MCF 10A (cell line): ENCODE data around the gene ACSL6. TPM values are rescaled to one million over a fixed set of nuclear protein-coding genes. Genes with fewer than 3 reads are reported as not detected.

ENCODE experiments used
- BruUV-seq: library from RNA; stranded (reverse); fragments of 400-500 nt; replicated peaks from 2 replicates; lab custom pipeline; 2021; lab: Mats Ljungman, UMichigan
- CTCF ChIA-PET: fragments of 300-600 bp; sonication (Branson Sonifier 250); formaldehyde crosslinking; extraction: SDS; loops from one replicate; lab custom pipeline; 2021; ENCODE audit warnings: antibody characterized with exemption, inconsistent platforms; lab: Yijun Ruan, JAX
- POLR2A ChIA-PET: fragments of 300-600, 350-650 bp; sonication (Branson Sonifier 250); formaldehyde crosslinking; extraction: SDS; loops from one replicate; lab custom pipeline; 2020; ENCODE audit warnings: antibody characterized with exemption, inconsistent platforms; lab: Yijun Ruan, JAX
- DNase-seq: peaks from one replicate; pipeline ENCODE4 v3.0.0-alpha.2; 2018; ENCODE audit not compliant: unreplicated experiment
- H3K27ac Mint-ChIP-seq: one replicate; pipeline ENCODE4 v1.8.0; 2022; ENCODE audit warnings: mild to moderate bottlenecking, low read depth, mixed read lengths; ENCODE audit not compliant: unreplicated experiment
- H3K27me3 Mint-ChIP-seq: one replicate; pipeline ENCODE4 v1.8.0; 2022; ENCODE audit warnings: mixed read lengths; ENCODE audit not compliant: insufficient read depth, unreplicated experiment
- H3K36me3 Mint-ChIP-seq: one replicate; pipeline ENCODE4 v1.8.0; 2022; ENCODE audit warnings: mild to moderate bottlenecking, moderate library complexity, mixed read lengths; ENCODE audit not compliant: insufficient read depth, unreplicated experiment
- H3K4me1 Mint-ChIP-seq: one replicate; pipeline ENCODE4 v1.8.0; 2022; ENCODE audit warnings: mixed read lengths; ENCODE audit not compliant: insufficient read depth, unreplicated experiment
- H3K4me3 Mint-ChIP-seq: one replicate; pipeline ENCODE4 v1.8.0; 2022; ENCODE audit warnings: mild to moderate bottlenecking, moderate library complexity, mixed read lengths; ENCODE audit not compliant: unreplicated experiment
- H3K9me3 Mint-ChIP-seq: one replicate; pipeline ENCODE4 v1.8.0; 2022; ENCODE audit warnings: mixed read lengths; ENCODE audit not compliant: unreplicated experiment
- CTCF ChIP-seq: fragments of 200-600 bp; IDR thresholded peaks from one replicate; pipeline ENCODE4 v1.8.0; 2022; ENCODE audit warnings: antibody characterized with exemption, mild to moderate bottlenecking; ENCODE audit not compliant: unreplicated experiment
- intact Hi-C: fragments of 100-400 bp; cut with micrococcal nuclease; formaldehyde crosslinking; loops from 2 replicates; pipeline ENCODE4 v1.14.1; 2022
- total RNA-seq: library from RNA; stranded (reverse); gene quantifications from 2 replicates; pipeline ENCODE4 v1.2.3, GENCODE V29; 2022

Gene ACSL6
- total RNA-seq, 1 experiment from 2014 or later, result not detected

- Mint-ChIP-seq H3K4me3 (no peak overlapping the region), H3K27ac (no peak overlapping the region), H3K9me3 (peaks cover 36% of the 10 kb centered on the region), H3K36me3 (no peaks in the 10 kb centered on the region), H3K27me3 (peaks cover 82% of the 10 kb centered on the region), H3K4me1 (no peaks in the 10 kb centered on the region)
- CTCF ChIA-PET, result no interaction called here
- no peak for TF ChIP-seq CTCF
- BruUV-seq, result no TSS peak
- DNase-seq, result no peak
- intact Hi-C loops, result loop anchor here (5.0 kb wide), 1 partner anchor 1339 kb away; no protein-coding TSS in a partner anchor
- POLR2A ChIA-PET, result no interaction called here
Measured at GRCh38 chr5:131926168-131926567, 85.3 kb downstream of the ACSL6 start.

- DNase-seq, result no peak
- BruUV-seq, result no TSS peak
- Mint-ChIP-seq H3K4me3 (no peak overlapping the region), H3K4me1 (no peaks in the 10 kb centered on the region), H3K27ac (no peak overlapping the region), H3K36me3 (no peaks in the 10 kb centered on the region), H3K9me3 (no peaks in the 10 kb centered on the region), H3K27me3 (peaks cover 89% of the 10 kb centered on the region)
- POLR2A ChIA-PET, result interaction anchor here (0.7 kb wide), 1 partner anchor 9 kb away, joined by 4 read pairs; no protein-coding TSS in a partner anchor
- no peak for TF ChIP-seq CTCF
- CTCF ChIA-PET, result no interaction called here
- intact Hi-C loops, result no loop called here
Measured at GRCh38 chr5:131916481-131916880, 95.0 kb downstream of the ACSL6 start.

DNA sequence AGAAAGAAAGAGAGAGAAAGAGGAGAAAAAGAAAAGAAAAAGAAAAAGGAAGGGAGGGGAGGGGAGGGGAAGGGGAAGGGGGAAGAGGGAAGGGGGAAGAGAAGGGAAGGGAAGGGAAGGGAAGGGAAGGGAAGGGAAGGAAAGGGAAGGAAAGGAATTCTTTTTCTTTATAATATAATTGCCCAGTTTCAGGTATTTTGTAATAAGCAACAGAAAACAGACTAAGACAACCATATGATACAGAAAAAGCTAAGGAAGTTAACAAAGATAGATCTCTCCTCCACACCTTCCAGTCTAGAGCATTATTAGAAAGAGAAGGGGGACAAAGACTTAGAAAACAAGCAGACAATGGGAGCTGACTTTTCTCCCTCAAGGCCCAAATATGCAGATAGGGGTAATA, 97.0 kb downstream of the ACSL6 start:
- intact Hi-C loops, result no loop called here
- no peak overlapping the region for H3K4me3 Mint-ChIP-seq
- ChIA-PET CTCF (interaction anchor here (0.6 kb wide), 1 partner anchor 45 kb away, joined by 3 read pairs; no protein-coding TSS in a partner anchor), POLR2A (no interaction called here)
- no peaks in the 10 kb centered on the region for H3K36me3 Mint-ChIP-seq
- no peak for DNase-seq
- no peak for TF ChIP-seq CTCF
- peaks cover 87% of the 10 kb centered on the region for H3K27me3 Mint-ChIP-seq
- no TSS peak for BruUV-seq
- no peaks in the 10 kb centered on the region for H3K4me1 Mint-ChIP-seq
- H3K27ac Mint-ChIP-seq, result no peak overlapping the region
- no peaks in the 10 kb centered on the region for H3K9me3 Mint-ChIP-seq

GRCh38 chr5:131913603-131914002, 97.9 kb downstream of the ACSL6 start:
- intact Hi-C loops, result no loop called here
- no peak for DNase-seq
- Mint-ChIP-seq H3K27ac (no peak overlapping the region), H3K27me3 (peaks cover 87% of the 10 kb centered on the region), H3K9me3 (no peaks in the 10 kb centered on the region), H3K4me3 (no peak overlapping the region), H3K4me1 (no peaks in the 10 kb centered on the region), H3K36me3 (no peaks in the 10 kb centered on the region)
- TF ChIP-seq CTCF, result no peak
- POLR2A ChIA-PET, result interaction anchor here (0.7 kb wide), 1 partner anchor 50 kb away, joined by 3 read pairs; no protein-coding TSS in a partner anchor
- CTCF ChIA-PET, result interaction anchor here (0.7 kb wide), 1 partner anchor 324 kb away, joined by 3 read pairs; no protein-coding TSS in a partner anchor
- no TSS peak for BruUV-seq
